H9 (cell line): ENCODE results near the gene RGS5. TPM values are rescaled to one million over a fixed set of nuclear protein-coding genes. Genes with fewer than 3 reads are reported as not detected.

Experiments used
- DNase-seq: peaks from one replicate; pipeline ENCODE4 v3.0.0-alpha.2; 2017
- H2AFZ ChIP-seq: one replicate; pipeline ENCODE4 v1.6.1; 2013; ENCODE audit warnings: mild to moderate bottlenecking, low read length, control low read depth, moderate library complexity
- H2AK5ac ChIP-seq: 2 replicates; pipeline ENCODE4 v1.6.1; 2013; ENCODE audit warnings: low read length, control low read depth, mixed read lengths; ENCODE audit not compliant: insufficient read length
- H2BK120ac ChIP-seq: one replicate; pipeline ENCODE4 v1.6.1; 2013; ENCODE audit warnings: low read depth, mild to moderate bottlenecking, low read length, control low read depth, inconsistent platforms; ENCODE audit not compliant: poor library complexity, severe bottlenecking
- H2BK12ac ChIP-seq: 2 replicates; pipeline ENCODE4 v1.6.1; 2013; ENCODE audit warnings: low read length, control low read depth, mixed read lengths, low read depth; ENCODE audit not compliant: insufficient read length
- H2BK15ac ChIP-seq: 2 replicates; pipeline ENCODE4 v1.6.1; 2013; ENCODE audit warnings: low read depth, low read length, control low read depth
- H2BK20ac ChIP-seq: one replicate; pipeline ENCODE4 v1.6.1; 2013; ENCODE audit warnings: low read depth, mild to moderate bottlenecking, low read length, control low read depth, inconsistent platforms; ENCODE audit not compliant: poor library complexity, severe bottlenecking
- H2BK5ac ChIP-seq: 2 replicates; pipeline ENCODE4 v1.6.1; 2013; ENCODE audit warnings: low read length, control low read depth, mixed read lengths; ENCODE audit not compliant: insufficient read length
- H3K14ac ChIP-seq: 2 replicates; pipeline ENCODE4 v1.6.1; 2013; ENCODE audit warnings: low read length, control low read depth; ENCODE audit not compliant: insufficient read depth
- H3K18ac ChIP-seq: 2 replicates; pipeline ENCODE4 v1.6.1; 2013; ENCODE audit warnings: low read depth, mild to moderate bottlenecking, mixed read lengths, low read length, control low read depth; ENCODE audit not compliant: insufficient read length
- H3K23ac ChIP-seq: 2 replicates; pipeline ENCODE4 v1.6.1; 2013; ENCODE audit warnings: low read length, control low read depth, mixed read lengths, low read depth; ENCODE audit not compliant: insufficient read length
- H3K23me2 ChIP-seq: 2 replicates; pipeline ENCODE4 v1.6.1; 2013; ENCODE audit warnings: low read depth, mild to moderate bottlenecking, mixed read lengths, low read length, control low read depth; ENCODE audit not compliant: insufficient read length, poor library complexity, severe bottlenecking
- H3K27ac ChIP-seq: 2 replicates; pipeline ENCODE4 v1.5.1; 2013; ENCODE audit warnings: low read length, control low read depth, mixed read lengths, low read depth; ENCODE audit not compliant: insufficient read length
- H3K27me3 ChIP-seq: 2 replicates; pipeline ENCODE4 v1.6.1; 2013; ENCODE audit warnings: low read length, control low read depth, inconsistent platforms; ENCODE audit not compliant: insufficient read depth
- H3K4ac ChIP-seq: 2 replicates; pipeline ENCODE4 v1.6.1; 2013; ENCODE audit warnings: low read depth, mild to moderate bottlenecking, control low read depth, inconsistent platforms, low read length, moderate library complexity
- H3K4me1 ChIP-seq: 2 replicates; pipeline ENCODE4 v1.6.1; 2013; ENCODE audit warnings: low read length, control low read depth, inconsistent platforms; ENCODE audit not compliant: insufficient read depth
- H3K4me2 ChIP-seq: 2 replicates; pipeline ENCODE4 v1.6.1; 2013; ENCODE audit warnings: low read length, control low read depth, mixed read lengths; ENCODE audit not compliant: insufficient read length, insufficient read depth
- H3K56ac ChIP-seq: 2 replicates; pipeline ENCODE4 v1.6.1; 2013; ENCODE audit warnings: low read depth, mild to moderate bottlenecking, mixed read lengths, low read length, control low read depth; ENCODE audit not compliant: insufficient read length
- H3K79me1 ChIP-seq: 2 replicates; pipeline ENCODE4 v1.6.1; 2013; ENCODE audit warnings: low read depth, mild to moderate bottlenecking, moderate library complexity, low read length, control low read depth, inconsistent platforms; ENCODE audit not compliant: insufficient read depth, poor library complexity, severe bottlenecking
- H3K79me2 ChIP-seq: 2 replicates; pipeline ENCODE4 v1.6.1; 2013; ENCODE audit warnings: low read length, control low read depth, inconsistent platforms; ENCODE audit not compliant: insufficient read depth
- H3K9ac ChIP-seq: 2 replicates; pipeline ENCODE4 v1.6.1; 2013; ENCODE audit warnings: low read length, control low read depth, mixed read lengths; ENCODE audit not compliant: insufficient read length; ENCODE audit errors: extremely low read depth
- H3K9me3 ChIP-seq: one replicate; pipeline ENCODE4 v1.6.1; 2013; ENCODE audit warnings: low read depth, low read length, inconsistent platforms; ENCODE audit not compliant: control insufficient read depth
- H3T11ph ChIP-seq: one replicate; pipeline ENCODE4 v1.6.1; 2013; ENCODE audit warnings: mild to moderate bottlenecking, low read length, control low read depth, inconsistent platforms
- H4K20me1 ChIP-seq: one replicate; pipeline ENCODE4 v1.6.1; 2013; ENCODE audit not compliant: control insufficient read depth, insufficient read length, insufficient read depth
- H4K5ac ChIP-seq: 2 replicates; pipeline ENCODE4 v1.6.1; 2013; ENCODE audit warnings: low read depth, mild to moderate bottlenecking, mixed read lengths, low read length, control low read depth; ENCODE audit not compliant: insufficient read length
- H4K8ac ChIP-seq: replicated peaks from 2 replicates; pipeline ENCODE4 v1.6.1; 2013; ENCODE audit warnings: low read length, control low read depth, mixed read lengths, low read depth; ENCODE audit not compliant: insufficient read length
- H4K91ac ChIP-seq: 2 replicates; pipeline ENCODE4 v1.6.1; 2013; ENCODE audit warnings: low read depth, mild to moderate bottlenecking, moderate library complexity, mixed read lengths, low read length, control low read depth; ENCODE audit not compliant: insufficient read length
- H3K27ac Mint-ChIP-seq, 3 experiments: 2 replicates in 2 of 3; 3 replicates in 1 of 3; pipeline ENCODE4 v1.8.0; 2020 to 2021; ENCODE audit warnings: mixed read lengths in 3 of 3, mild to moderate bottlenecking in 1 of 3, moderate library complexity in 1 of 3
- H3K27me3 Mint-ChIP-seq: 2 replicates; pipeline ENCODE4 v1.8.0; 2021; ENCODE audit warnings: low read depth, mild to moderate bottlenecking, moderate library complexity, mixed read lengths
- H3K36me3 Mint-ChIP-seq, 3 experiments: 2 replicates in 2 of 3; 3 replicates in 1 of 3; pipeline ENCODE4 v1.8.0; 2020 to 2021; ENCODE audit warnings: low read depth in 3 of 3, mixed read lengths in 3 of 3; ENCODE audit not compliant: insufficient read depth in 1 of 3
- H3K4me1 Mint-ChIP-seq, 2 experiments: 2 replicates each; pipeline ENCODE4 v1.8.0; 2020; ENCODE audit warnings: mixed read lengths in 2 of 2
- H3K4me3 Mint-ChIP-seq, 2 experiments: 2 replicates in 1 of 2; 3 replicates in 1 of 2; pipeline ENCODE4 v1.8.0; 2020 to 2021; ENCODE audit warnings: mild to moderate bottlenecking in 2 of 2, mixed read lengths in 2 of 2, moderate library complexity in 1 of 2
- H3K9me3 Mint-ChIP-seq, 2 experiments: 2 replicates in 1 of 2; 3 replicates in 1 of 2; pipeline ENCODE4 v1.8.0; 2020; ENCODE audit warnings: mild to moderate bottlenecking in 2 of 2, mixed read lengths in 2 of 2, moderate library complexity in 1 of 2
- WGBS: extraction: QIAGEN DNeasy Blood & Tissue Kit; methylation state at CpG from one replicate; pipeline ENCODE4 v1.1.7; 2013; ENCODE audit warnings: missing lambda C conversion rate, low lambda C conversion rate, mixed read lengths; ENCODE audit not compliant: insufficient read length; ENCODE audit errors: extremely low coverage; 5-methylcytosine and 5-hydroxymethylcytosine counted together
- total RNA-seq: library from RNA; stranded (reverse); gene quantifications from 2 replicates; pipeline ENCODE4 v1.2.1, GENCODE V29; 2021
- TF ChIP-seq, protein P1 (sequence below): fragments of 200-600 bp; sonication (generic); conservative IDR thresholded peaks from 3 replicates; pipeline ENCODE4 v1.8.0; 2021; ENCODE audit warnings: antibody characterized with exemption, mild to moderate bottlenecking

Gene RGS5
- total RNA-seq, 1 experiment from 2014 or later: 30.1 TPM

- Mint-ChIP-seq H3K9me3 (peaks cover 12 to 23% of the 10 kb centered on the region in 2 experiments), H3K4me3 (no peak overlapping the region), H3K27ac (no peak overlapping the region), H3K36me3 (peaks cover 14 to 22% (median 21%) of the 10 kb centered on the region in 3 experiments), H3K4me1 (peaks cover 8 to 12% of the 10 kb centered on the region in 2 experiments), H3K27me3 (no peaks in the 10 kb centered on the region; the same call in 1 of the 2 replicates)
- Histone ChIP-seq H2AFZ (no peak overlapping the region), H3T11ph (no peak overlapping the region), H3K79me1 (no peaks in the 10 kb centered on the region), H3K56ac (no peak overlapping the region), H4K5ac (no peak overlapping the region), H3K9me3 (no peaks in the 10 kb centered on the region), H3K18ac (no peak overlapping the region), H3K4me2 (no peak overlapping the region), H2BK20ac (no peak overlapping the region), H3K27ac (no peak overlapping the region), H3K14ac (no peak overlapping the region), H2BK12ac (no peak overlapping the region), H3K4me1 (no peaks in the 10 kb centered on the region; the same call in 1 of the 2 replicates), H3K23ac (no peak overlapping the region), H2BK15ac (no peak overlapping the region), H3K9ac (no peak overlapping the region), H3K79me2 (no peaks in the 10 kb centered on the region), H3K23me2 (no peaks in the 10 kb centered on the region), H2AK5ac (no peak overlapping the region), H3K27me3 (no peaks in the 10 kb centered on the region), H4K8ac (no peak overlapping the region), H4K20me1 (no peaks in the 10 kb centered on the region), H2BK5ac (no peak overlapping the region), H2BK120ac (no peak overlapping the region), H3K4ac (no peak overlapping the region), H4K91ac (no peak overlapping the region)
- DNase-seq: no peak
- no CpG with 5 or more reads among the region's 2 CpGs for WGBS
- TF ChIP-seq, protein P1, sequence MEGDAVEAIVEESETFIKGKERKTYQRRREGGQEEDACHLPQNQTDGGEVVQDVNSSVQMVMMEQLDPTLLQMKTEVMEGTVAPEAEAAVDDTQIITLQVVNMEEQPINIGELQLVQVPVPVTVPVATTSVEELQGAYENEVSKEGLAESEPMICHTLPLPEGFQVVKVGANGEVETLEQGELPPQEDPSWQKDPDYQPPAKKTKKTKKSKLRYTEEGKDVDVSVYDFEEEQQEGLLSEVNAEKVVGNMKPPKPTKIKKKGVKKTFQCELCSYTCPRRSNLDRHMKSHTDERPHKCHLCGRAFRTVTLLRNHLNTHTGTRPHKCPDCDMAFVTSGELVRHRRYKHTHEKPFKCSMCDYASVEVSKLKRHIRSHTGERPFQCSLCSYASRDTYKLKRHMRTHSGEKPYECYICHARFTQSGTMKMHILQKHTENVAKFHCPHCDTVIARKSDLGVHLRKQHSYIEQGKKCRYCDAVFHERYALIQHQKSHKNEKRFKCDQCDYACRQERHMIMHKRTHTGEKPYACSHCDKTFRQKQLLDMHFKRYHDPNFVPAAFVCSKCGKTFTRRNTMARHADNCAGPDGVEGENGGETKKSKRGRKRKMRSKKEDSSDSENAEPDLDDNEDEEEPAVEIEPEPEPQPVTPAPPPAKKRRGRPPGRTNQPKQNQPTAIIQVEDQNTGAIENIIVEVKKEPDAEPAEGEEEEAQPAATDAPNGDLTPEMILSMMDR: no peak
These were observed 41.4 kb downstream of the RGS5 start for GRCh38 chr1:163161337-163161736.
